Neural progenitor cell (in vitro differentiated cells): ENCODE results near the gene SMC4.

Experiments used
- CTCF ChIP-seq: fragments of 200-600 bp; sonication (generic); IDR thresholded peaks from 2 replicates; pipeline ENCODE4 v1.5.1; 2017; ENCODE audit warnings: antibody characterized with exemption, mild to moderate bottlenecking
- EZH2 ChIP-seq: fragments of 200-600 bp; sonication (generic); IDR thresholded peaks from 2 replicates; pipeline ENCODE4 v1.6.1; 2017; ENCODE audit warnings: antibody characterized with exemption, mild to moderate bottlenecking, moderate library complexity
- EZH2phosphoT487 ChIP-seq: fragments of 200-600 bp; sonication (generic); IDR thresholded peaks from 2 replicates; pipeline ENCODE4 v1.6.1; 2017; ENCODE audit warnings: antibody characterized with exemption

- TF ChIP-seq EZH2 (no peak), CTCF (no peak), EZH2phosphoT487 (no peak)
Measured at GRCh38 chr3:160482796-160483195, 83.3 kb downstream of the SMC4 start.
